Measurements from ENCODE around the gene KREMEN2. TPM values are rescaled to one million over a fixed set of nuclear protein-coding genes. Genes with fewer than 3 reads are reported as not detected.
A peak's percentile ranks its signal among the peaks of the same experiment; 100 is the strongest.
"Not testable (repeated sequence)": the region's sequence is repeated elsewhere in the genome, so short reads cannot be mapped to it uniquely, and the experiment has no call there.

KREMEN2 gene
- total RNA-seq, 1 donor, result not detected

DNA sequence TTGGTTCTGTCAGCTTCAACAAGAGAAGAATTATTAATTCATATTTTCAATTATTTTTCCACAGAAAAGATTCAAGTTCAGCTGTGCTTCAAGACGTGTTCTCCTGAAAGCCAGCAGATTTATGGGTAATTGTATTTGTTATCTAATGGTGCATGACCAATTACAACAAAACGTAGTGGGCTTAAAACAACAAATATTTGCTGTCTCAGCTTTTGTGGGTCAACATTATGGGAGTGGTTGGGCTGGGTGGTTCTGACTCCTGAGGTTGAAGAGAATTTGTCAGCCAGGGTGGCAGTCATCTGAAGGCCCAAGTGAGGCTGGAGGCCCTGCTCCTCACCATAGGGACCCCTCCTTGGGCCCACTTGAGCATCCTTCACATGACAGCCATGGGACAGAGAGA, 24.1 kb upstream of the KREMEN2 start:
- peaks cover 47% of the 10 kb centered on the region for H3K36me3 ChIP-seq (ENCODE audit: insufficient read depth, low read length)
- no peak overlapping the region for H3K4me2 ChIP-seq (ENCODE audit: insufficient read depth, low read length)
- H3K4me1 ChIP-seq (ENCODE audit: insufficient read depth, low read length), result no peaks in the 10 kb centered on the region
- no peaks in the 10 kb centered on the region for H3K27me3 ChIP-seq (ENCODE audit: insufficient read depth, low read length)
- H3K9me3 ChIP-seq (ENCODE audit: low read depth, low read length), result no peaks in the 10 kb centered on the region
- H2AFZ ChIP-seq (ENCODE audit: low read length), result no peak overlapping the region
- no peaks in the 10 kb centered on the region for H4K20me1 ChIP-seq (ENCODE audit: insufficient read depth, low read length)
- H3K79me2 ChIP-seq (ENCODE audit: insufficient read depth, low read length), result no peaks in the 10 kb centered on the region
- no peak overlapping the region for H3K27ac ChIP-seq (ENCODE audit: low read depth, low read length)
- DNase-seq (ENCODE audit: insufficient read length, low spot score, missing footprints), result peak; percentile 48
- no peak for TF ChIP-seq CTCF (IDR thresholded peaks at IDR 0.05; ENCODE audit: extremely low read depth, low read depth, low read length)
- H3K4me3 ChIP-seq (ENCODE audit: insufficient read depth, low read length), result no peak overlapping the region

GRCh38 chr16:2942045-2942444, 22.0 kb upstream of the KREMEN2 start:
- TF ChIP-seq CTCF (IDR thresholded peaks at IDR 0.05; ENCODE audit: extremely low read depth, low read depth, low read length), result no peak
- Histone ChIP-seq H3K9me3 (ENCODE audit: low read depth, low read length) (no peaks in the 10 kb centered on the region), H3K27me3 (ENCODE audit: insufficient read depth, low read length) (no peaks in the 10 kb centered on the region), H4K20me1 (ENCODE audit: insufficient read depth, low read length) (no peaks in the 10 kb centered on the region), H2AFZ (ENCODE audit: low read length) (no peak overlapping the region), H3K4me2 (ENCODE audit: insufficient read depth, low read length) (no peak overlapping the region), H3K4me3 (ENCODE audit: insufficient read depth, low read length) (no peak overlapping the region), H3K27ac (ENCODE audit: low read depth, low read length) (no peak overlapping the region), H3K79me2 (ENCODE audit: insufficient read depth, low read length) (no peaks in the 10 kb centered on the region), H3K36me3 (ENCODE audit: insufficient read depth, low read length) (peaks cover 48% of the 10 kb centered on the region), H3K4me1 (ENCODE audit: insufficient read depth, low read length) (no peaks in the 10 kb centered on the region)
- no peak for DNase-seq (ENCODE audit: insufficient read length, low spot score, missing footprints)

- H3K4me3 ChIP-seq (ENCODE audit: insufficient read depth, low read length); H3K79me2 ChIP-seq (ENCODE audit: insufficient read depth, low read length); DNase-seq (ENCODE audit: insufficient read length, low spot score, missing footprints); H3K9me3 ChIP-seq (ENCODE audit: low read depth, low read length); H3K4me1 ChIP-seq (ENCODE audit: insufficient read depth, low read length); H2AFZ ChIP-seq (ENCODE audit: low read length); H3K27me3 ChIP-seq (ENCODE audit: insufficient read depth, low read length); H3K4me2 ChIP-seq (ENCODE audit: insufficient read depth, low read length); H3K27ac ChIP-seq (ENCODE audit: low read depth, low read length); H4K20me1 ChIP-seq (ENCODE audit: insufficient read depth, low read length): not testable (repeated sequence)
- peaks cover 41% of the 10 kb centered on the region for H3K36me3 ChIP-seq (ENCODE audit: insufficient read depth, low read length)
These were observed 20.4 kb upstream of the KREMEN2 start for GRCh38 chr16:2943716-2944115.

- no peaks in the 10 kb centered on the region for H4K20me1 ChIP-seq (ENCODE audit: insufficient read depth, low read length)
- no peak overlapping the region for H3K27ac ChIP-seq (ENCODE audit: low read depth, low read length)
- H3K9me3 ChIP-seq (ENCODE audit: low read depth, low read length), result no peaks in the 10 kb centered on the region
- no peaks in the 10 kb centered on the region for H3K27me3 ChIP-seq (ENCODE audit: insufficient read depth, low read length)
- peaks cover 20% of the 10 kb centered on the region for H3K36me3 ChIP-seq (ENCODE audit: insufficient read depth, low read length)
- H3K4me1 ChIP-seq (ENCODE audit: insufficient read depth, low read length), result no peaks in the 10 kb centered on the region
- no peak overlapping the region for H2AFZ ChIP-seq (ENCODE audit: low read length)
- H3K4me3 ChIP-seq (ENCODE audit: insufficient read depth, low read length), result no peak overlapping the region
- peak; percentile 3 for DNase-seq (ENCODE audit: insufficient read length, low spot score, missing footprints)
- H3K4me2 ChIP-seq (ENCODE audit: insufficient read depth, low read length), result no peak overlapping the region
- H3K79me2 ChIP-seq (ENCODE audit: insufficient read depth, low read length), result no peaks in the 10 kb centered on the region
- TF ChIP-seq CTCF (IDR thresholded peaks at IDR 0.05; ENCODE audit: extremely low read depth, low read depth, low read length), result no peak
These were observed 17.4 kb upstream of the KREMEN2 start for GRCh38 chr16:2946649-2947048.
